IPS-11a (cell line): ENCODE data around the gene HECTD4.
"Not testable (repeated sequence)": the region's sequence is repeated elsewhere in the genome, so short reads cannot be mapped to it uniquely, and the experiment has no call there.

Experiments
- H3K4me3 ChIP-seq: one replicate; pipeline ENCODE4 v1.5.1; 2013; ENCODE audit warnings: low read depth, low read length, control low read depth

Gene HECTD4

GRCh38 chr12:112275836-112276235, 106.4 kb downstream of the HECTD4 start:
- H3K4me3 ChIP-seq: no peak overlapping the region

GRCh38 chr12:112275207-112275606, 107.0 kb downstream of the HECTD4 start:
- no peak overlapping the region for H3K4me3 ChIP-seq

- H3K4me3 ChIP-seq: no peak overlapping the region
These were observed 111.6 kb downstream of the HECTD4 start for GRCh38 chr12:112270673-112271072.

GRCh38 chr12:112266473-112266872, 115.8 kb downstream of the HECTD4 start:
- H3K4me3 ChIP-seq: no peak overlapping the region

- no peak overlapping the region for H3K4me3 ChIP-seq
These were observed 120.7 kb downstream of the HECTD4 start for GRCh38 chr12:112261559-112261958.

DNA sequence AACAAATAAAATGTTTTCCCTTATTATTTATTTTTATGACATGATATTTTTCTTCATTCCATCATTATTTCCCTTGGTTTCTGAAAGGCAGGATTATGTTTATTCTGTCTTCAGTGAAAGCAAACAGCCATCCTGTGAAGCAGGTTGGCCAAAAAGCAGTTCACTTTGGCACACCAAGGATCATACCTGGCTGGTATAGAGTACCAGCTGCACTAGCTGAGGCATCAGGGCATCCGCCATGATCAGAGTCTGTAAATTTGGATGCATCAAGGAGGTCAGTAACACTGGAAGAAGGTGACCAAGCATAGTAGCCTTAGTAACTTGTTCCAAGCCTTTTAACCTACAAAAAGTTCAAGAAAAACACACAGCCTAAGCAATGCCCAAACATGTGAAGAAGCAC, 123.3 kb downstream of the HECTD4 start:
- no peak overlapping the region for H3K4me3 ChIP-seq

- no peak overlapping the region for H3K4me3 ChIP-seq
These were observed 125.5 kb downstream of the HECTD4 start for GRCh38 chr12:112256780-112257179.

DNA sequence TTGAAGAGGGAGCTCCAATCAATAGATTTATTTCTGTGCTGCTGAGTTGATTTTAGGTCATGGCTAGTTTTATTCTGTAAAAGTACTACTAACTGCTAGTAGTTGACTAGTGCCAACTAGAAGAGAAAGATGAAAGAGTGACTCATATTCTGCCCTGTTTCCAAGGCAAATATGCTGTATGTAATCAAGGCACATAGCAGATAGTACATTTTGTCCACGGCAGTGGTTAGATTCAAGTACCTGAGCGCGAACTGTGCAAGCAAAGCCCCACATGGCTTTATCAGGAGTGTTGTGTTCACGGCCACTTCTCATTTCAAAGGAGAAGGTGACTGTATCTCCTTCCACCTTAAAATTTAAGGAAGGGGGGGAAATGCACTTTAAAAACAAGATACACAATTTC, 130.0 kb downstream of the HECTD4 start:
- no peak overlapping the region for H3K4me3 ChIP-seq

DNA sequence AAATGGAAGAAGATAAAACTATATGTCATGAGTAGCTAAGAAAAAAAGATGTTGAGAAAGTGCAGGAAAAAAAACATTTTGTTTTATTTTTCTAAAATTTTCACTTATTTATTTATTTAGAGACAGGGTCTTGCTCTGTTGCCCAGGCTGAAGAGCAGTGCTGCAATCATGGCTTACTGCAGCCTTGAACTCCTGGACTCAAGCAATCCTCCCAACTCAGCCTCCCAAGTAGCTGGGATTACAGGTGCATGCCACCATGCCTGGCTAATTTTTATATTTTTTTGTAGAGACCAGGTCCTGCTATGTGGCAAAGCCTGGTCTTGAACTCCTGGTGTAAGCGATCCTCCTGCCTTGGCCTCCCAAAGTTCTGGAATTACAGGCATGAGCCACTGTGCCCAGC, 137.3 kb downstream of the HECTD4 start:
- not testable (repeated sequence) for H3K4me3 ChIP-seq

DNA sequence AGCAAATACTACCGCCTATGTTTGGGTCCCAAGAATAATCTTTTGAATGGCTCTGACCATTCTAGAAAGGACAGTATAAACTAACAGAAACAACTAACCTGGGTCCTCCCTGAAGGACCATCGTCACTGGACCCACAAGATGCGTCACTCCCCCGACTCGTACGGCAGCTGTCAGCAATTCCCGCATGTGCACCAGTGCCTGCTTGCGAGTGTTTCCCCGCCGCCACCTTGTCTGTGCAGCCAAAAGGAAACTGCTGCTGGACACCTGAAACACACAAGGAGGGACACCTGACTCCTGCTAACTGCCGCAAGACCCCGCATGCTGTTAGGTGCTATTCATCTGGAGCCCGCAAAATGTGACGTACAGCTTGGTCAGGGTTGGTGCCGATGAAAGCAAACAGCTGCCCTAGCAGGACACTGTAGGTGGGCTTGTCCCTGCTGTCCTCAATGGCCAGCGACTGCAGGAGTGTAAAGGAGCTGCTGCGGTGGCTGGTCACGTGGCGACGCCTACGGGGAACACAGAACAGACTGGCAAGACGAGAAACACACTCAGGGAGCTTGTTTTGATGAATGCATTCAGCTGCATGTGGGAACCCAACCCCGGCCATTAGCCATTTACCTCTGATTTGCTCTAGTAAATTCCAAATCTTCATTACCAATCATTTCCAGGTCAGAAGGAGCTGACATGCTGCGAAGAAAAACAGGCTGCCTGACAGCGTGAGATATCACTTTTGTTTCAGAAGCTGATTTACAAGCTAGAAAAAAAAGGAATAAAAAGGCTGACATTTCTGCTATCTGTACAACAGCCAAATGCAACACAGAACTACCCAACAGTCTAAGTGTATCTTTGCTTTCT, 138.7 kb downstream of the HECTD4 start:
- no peak overlapping the region for H3K4me3 ChIP-seq

DNA sequence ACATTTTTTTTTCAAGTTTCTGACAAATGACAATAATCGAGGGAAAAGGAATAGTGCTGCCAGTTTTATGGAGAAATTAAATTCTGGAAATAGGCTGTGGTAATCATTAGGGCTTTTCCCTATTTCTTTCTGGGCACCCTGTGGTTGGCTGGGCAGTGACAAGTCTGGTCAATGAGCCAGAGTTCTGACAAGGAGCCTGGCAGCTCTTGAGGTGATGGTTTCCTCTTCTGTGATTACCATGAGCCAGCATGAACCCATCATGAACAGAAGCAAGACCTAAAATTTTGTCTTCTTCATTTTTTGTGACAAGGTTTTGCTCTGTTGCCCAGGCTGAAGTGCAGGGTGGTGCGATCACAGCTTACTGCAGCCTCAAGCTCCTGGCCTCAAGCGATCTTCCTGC, 141.1 kb downstream of the HECTD4 start:
- no peak overlapping the region for H3K4me3 ChIP-seq

- no peak overlapping the region for H3K4me3 ChIP-seq
These were observed 142.3 kb downstream of the HECTD4 start for GRCh38 chr12:112239881-112240280.

GRCh38 chr12:112239020-112239419, 143.2 kb downstream of the HECTD4 start:
- no peak overlapping the region for H3K4me3 ChIP-seq

- no peak overlapping the region for H3K4me3 ChIP-seq
These were observed 143.8 kb downstream of the HECTD4 start for GRCh38 chr12:112238441-112238840.

DNA sequence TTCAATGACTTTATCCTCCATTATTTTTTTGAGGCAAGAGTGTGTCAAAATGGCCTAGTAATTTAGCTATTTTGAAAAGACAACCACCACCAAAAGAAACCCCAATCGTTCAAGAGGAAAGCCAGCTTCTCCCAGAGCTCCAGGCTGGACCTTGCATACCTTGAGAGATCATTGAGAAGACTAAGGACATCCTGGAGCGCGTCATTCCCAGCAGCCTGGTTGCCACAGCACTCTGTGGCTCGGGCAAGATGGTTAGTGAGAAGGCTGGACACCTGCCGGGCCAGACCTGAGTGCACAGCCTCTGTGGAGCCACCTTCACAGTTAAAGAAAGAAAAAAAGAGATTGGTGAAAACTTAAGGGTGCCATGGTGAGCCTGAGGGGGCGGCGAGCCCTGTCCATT, 145.4 kb downstream of the HECTD4 start:
- H3K4me3 ChIP-seq: no peak overlapping the region

DNA sequence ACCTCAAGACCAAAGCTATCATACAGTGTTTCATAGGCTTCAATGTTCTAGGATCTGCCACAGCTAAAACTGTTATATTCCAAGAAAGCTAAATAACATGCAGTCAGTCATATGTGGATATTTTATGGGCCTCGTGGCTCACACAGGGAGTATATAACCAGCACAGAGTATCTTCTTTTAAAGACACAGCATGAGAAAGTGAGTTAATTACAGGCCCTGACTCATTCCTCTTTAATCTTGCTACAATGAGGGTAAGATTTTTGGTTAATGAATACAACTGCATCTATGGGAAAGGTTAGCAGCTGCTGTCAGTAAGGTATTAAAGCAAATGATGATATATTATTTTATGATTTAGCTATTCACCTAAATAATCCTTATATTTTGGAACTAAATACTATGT, 145.8 kb downstream of the HECTD4 start:
- no peak overlapping the region for H3K4me3 ChIP-seq

- H3K4me3 ChIP-seq: no peak overlapping the region
These were observed 147.9 kb downstream of the HECTD4 start for GRCh38 chr12:112234303-112234702.

DNA sequence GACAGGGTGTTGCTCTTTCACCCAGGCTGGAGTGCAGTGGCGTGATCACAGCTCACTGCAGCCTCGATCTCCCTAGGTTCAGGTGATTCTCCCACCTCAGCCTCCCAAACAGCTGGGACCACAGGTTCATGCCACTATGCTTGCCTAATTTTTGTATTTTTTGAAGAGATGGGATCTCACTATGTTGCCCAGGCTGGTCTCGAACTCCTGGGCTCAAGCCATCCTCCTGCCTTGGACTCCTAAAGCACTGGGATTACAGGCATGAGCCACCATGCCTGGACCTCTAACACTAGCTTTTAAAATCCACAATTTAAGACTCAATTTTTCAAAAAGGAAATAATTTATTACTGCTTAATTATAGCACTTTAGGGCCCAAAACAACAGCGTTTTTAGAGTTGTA, 149.0 kb downstream of the HECTD4 start:
- H3K4me3 ChIP-seq: no peak overlapping the region

DNA sequence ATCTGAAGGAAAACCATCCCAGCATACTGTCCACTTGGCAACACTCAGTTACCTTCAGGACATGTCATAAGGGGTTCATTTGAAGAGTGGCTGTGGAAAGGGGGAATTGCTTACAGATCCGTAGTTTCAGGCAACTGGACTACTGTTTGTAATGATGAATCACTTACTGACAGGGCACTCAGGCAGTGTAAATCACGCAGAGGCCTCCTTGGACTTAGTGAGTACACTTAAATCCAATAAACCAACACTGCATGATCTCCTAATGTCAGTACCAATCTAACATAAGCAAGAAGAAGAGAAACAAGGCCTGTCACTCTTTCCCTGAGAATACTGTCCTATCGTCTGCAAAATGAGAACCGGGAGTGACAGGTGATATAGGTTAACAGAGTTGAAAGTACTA, 152.1 kb downstream of the HECTD4 start:
- no peak overlapping the region for H3K4me3 ChIP-seq

GRCh38 chr12:112226768-112227167, 155.5 kb downstream of the HECTD4 start:
- H3K4me3 ChIP-seq: no peak overlapping the region

DNA sequence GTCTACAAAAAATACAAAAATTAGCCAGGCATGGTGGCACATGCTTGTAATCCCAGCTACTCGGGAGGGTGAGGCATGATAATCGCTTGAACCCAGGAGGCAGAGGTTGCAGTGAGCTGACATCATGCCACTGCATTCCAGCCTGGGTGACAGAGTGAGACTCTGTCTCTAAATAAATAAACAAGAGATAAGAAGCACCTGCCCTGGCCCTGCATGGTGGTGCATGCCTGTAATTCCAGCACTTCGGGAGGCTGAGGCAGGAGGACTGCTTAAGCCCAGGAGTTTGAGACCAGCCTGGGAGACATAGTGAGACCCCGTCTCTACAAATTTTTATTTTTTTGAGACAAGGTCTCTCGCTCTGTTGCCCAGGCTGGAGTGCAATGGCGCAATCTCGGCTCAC, 161.6 kb downstream of the HECTD4 start:
- H3K4me3 ChIP-seq: not testable (repeated sequence)

DNA sequence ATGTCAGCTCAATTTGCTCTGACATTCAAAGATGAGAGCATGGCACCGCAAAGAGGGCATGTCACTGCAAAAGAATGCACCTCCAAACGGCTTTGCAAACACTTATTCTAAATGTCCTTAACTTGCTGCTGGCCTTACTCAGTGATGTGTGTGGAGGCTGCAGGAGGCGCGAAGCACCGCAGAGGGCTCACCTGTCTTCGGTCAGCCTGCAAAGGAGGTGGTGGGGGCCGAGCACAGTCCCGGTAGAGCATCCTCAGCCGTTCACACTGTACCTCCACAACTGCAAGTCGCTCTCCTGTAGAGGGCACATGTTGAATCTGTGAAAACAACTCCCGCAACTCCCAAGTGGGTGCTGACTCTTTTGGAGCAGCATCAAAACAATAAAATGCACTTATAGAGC, 163.0 kb downstream of the HECTD4 start:
- H3K4me3 ChIP-seq: no peak overlapping the region

DNA sequence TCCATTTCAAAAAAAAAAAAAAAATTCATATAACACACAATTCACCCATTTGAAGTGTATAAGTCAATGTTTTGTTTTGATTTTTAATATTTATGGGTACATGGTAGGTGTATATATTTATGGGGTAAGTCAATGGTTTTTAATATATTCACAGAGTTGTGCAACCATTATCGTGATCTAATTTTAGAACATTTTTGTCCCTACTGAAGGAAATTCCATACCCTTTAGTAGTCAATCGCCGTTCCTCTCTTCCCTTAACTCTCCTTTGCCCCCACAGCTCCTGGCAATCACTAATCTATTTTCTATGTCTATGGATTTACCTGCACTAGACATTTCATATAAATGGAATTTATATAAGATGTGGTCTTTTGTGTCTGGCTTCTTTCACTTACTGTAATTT, 164.1 kb downstream of the HECTD4 start:
- H3K4me3 ChIP-seq: no peak overlapping the region
